ENCODE results near the gene SYTL4.
"Not testable (repeated sequence)": the region's sequence is repeated elsewhere in the genome, so short reads cannot be mapped to it uniquely, and the experiment has no call there.

SYTL4 gene

GRCh38 chrX:100731441-100732281 is at the start of gene SYTL4:
Gene SYTL4 (minus strand): TSS chrX:100732121. CDS start chrX:100702037, 30,084 bp downstream.
- H2AFZ ChIP-seq (ENCODE audit: low read length, unreplicated experiment): peak within 1 kb of the TSS; percentile 81
- peak within 1 kb of the TSS; percentile 95 for H3K4me3 ChIP-seq (ENCODE audit: low read depth, low read length)
- no peaks in the 10 kb centered on the region for H3K36me3 ChIP-seq (ENCODE audit: insufficient read depth, low read length)
- no peaks in the 10 kb centered on the region for H3K79me2 ChIP-seq (ENCODE audit: control insufficient read depth, insufficient read depth, low read length, unreplicated experiment)
- no peaks in the 10 kb centered on the region for H3K4me1 ChIP-seq (ENCODE audit: control insufficient read depth, insufficient read depth, low read length, unreplicated experiment)
- H3K27me3 ChIP-seq (ENCODE audit: insufficient read depth, low read length): no peaks in the 10 kb centered on the region
- H3K27ac ChIP-seq (ENCODE audit: low read depth, low read length): no peak within 1 kb of the TSS

- H2AFZ ChIP-seq (ENCODE audit: low read length, unreplicated experiment): not testable (repeated sequence)
- peaks cover 24% of the 10 kb centered on the region for H3K27me3 ChIP-seq (ENCODE audit: insufficient read depth, low read length)
Measured at GRCh38 chrX:100769439-100769838, 37.5 kb upstream of the SYTL4 start.

GRCh38 chrX:100768679-100769338 is 36.9 kb upstream of the SYTL4 start:
- Histone ChIP-seq H3K36me3 (ENCODE audit: insufficient read depth, low read length) (no peaks in the 10 kb centered on the region), H3K4me3 (ENCODE audit: low read depth, low read length) (no peak overlapping the region), H3K4me1 (ENCODE audit: control insufficient read depth, insufficient read depth, low read length, unreplicated experiment) (no peaks in the 10 kb centered on the region), H3K27me3 (ENCODE audit: insufficient read depth, low read length) (peaks cover 24% of the 10 kb centered on the region), H2AFZ (ENCODE audit: low read length, unreplicated experiment) (no peak overlapping the region), H3K79me2 (ENCODE audit: control insufficient read depth, insufficient read depth, low read length, unreplicated experiment) (no peaks in the 10 kb centered on the region), H3K27ac (ENCODE audit: low read depth, low read length) (no peak overlapping the region)

More at GRCh38 chrX:100769439-100769838, 37.5 kb upstream of the SYTL4 start:
- H3K27ac ChIP-seq (ENCODE audit: low read depth, low read length); H3K4me1 ChIP-seq (ENCODE audit: control insufficient read depth, insufficient read depth, low read length, unreplicated experiment); H3K79me2 ChIP-seq (ENCODE audit: control insufficient read depth, insufficient read depth, low read length, unreplicated experiment); H3K4me3 ChIP-seq (ENCODE audit: low read depth, low read length); H3K36me3 ChIP-seq (ENCODE audit: insufficient read depth, low read length): not testable (repeated sequence)

GRCh38 chrX:100750883-100751282 is 19.0 kb upstream of the SYTL4 start:
- Histone ChIP-seq H3K79me2 (ENCODE audit: control insufficient read depth, insufficient read depth, low read length, unreplicated experiment) (no peaks in the 10 kb centered on the region), H3K27ac (ENCODE audit: low read depth, low read length) (no peak overlapping the region), H2AFZ (ENCODE audit: low read length, unreplicated experiment) (no peak overlapping the region), H3K4me1 (ENCODE audit: control insufficient read depth, insufficient read depth, low read length, unreplicated experiment) (peaks cover 13% of the 10 kb centered on the region), H3K4me3 (ENCODE audit: low read depth, low read length) (no peak overlapping the region), H3K27me3 (ENCODE audit: insufficient read depth, low read length) (no peaks in the 10 kb centered on the region), H3K36me3 (ENCODE audit: insufficient read depth, low read length) (no peaks in the 10 kb centered on the region)

- Histone ChIP-seq H3K36me3 (ENCODE audit: insufficient read depth, low read length) (no peaks in the 10 kb centered on the region), H3K4me1 (ENCODE audit: control insufficient read depth, insufficient read depth, low read length, unreplicated experiment) (peaks cover 13% of the 10 kb centered on the region), H3K27ac (ENCODE audit: low read depth, low read length) (no peak overlapping the region; the same call in 1 of the 2 replicates), H2AFZ (ENCODE audit: low read length, unreplicated experiment) (no peak overlapping the region), H3K27me3 (ENCODE audit: insufficient read depth, low read length) (no peaks in the 10 kb centered on the region), H3K79me2 (ENCODE audit: control insufficient read depth, insufficient read depth, low read length, unreplicated experiment) (no peaks in the 10 kb centered on the region), H3K4me3 (ENCODE audit: low read depth, low read length) (no peak overlapping the region)
Measured at GRCh38 chrX:100748108-100748507, 16.2 kb upstream of the SYTL4 start.

GRCh38 chrX:100747703-100748102 is 15.8 kb upstream of the SYTL4 start:
- Histone ChIP-seq H3K27ac (ENCODE audit: low read depth, low read length) (no peak overlapping the region; the same call in 1 of the 2 replicates), H3K4me3 (ENCODE audit: low read depth, low read length) (no peak overlapping the region), H2AFZ (ENCODE audit: low read length, unreplicated experiment) (no peak overlapping the region), H3K36me3 (ENCODE audit: insufficient read depth, low read length) (no peaks in the 10 kb centered on the region), H3K79me2 (ENCODE audit: control insufficient read depth, insufficient read depth, low read length, unreplicated experiment) (no peaks in the 10 kb centered on the region), H3K27me3 (ENCODE audit: insufficient read depth, low read length) (no peaks in the 10 kb centered on the region; the same call in 1 of the 2 replicates), H3K4me1 (ENCODE audit: control insufficient read depth, insufficient read depth, low read length, unreplicated experiment) (peaks cover 13% of the 10 kb centered on the region)

GRCh38 chrX:100747090-100747489 is 15.2 kb upstream of the SYTL4 start:
- Histone ChIP-seq H2AFZ (ENCODE audit: low read length, unreplicated experiment) (peak overlapping the region; percentile 50), H3K4me3 (ENCODE audit: low read depth, low read length) (no peak overlapping the region), H3K4me1 (ENCODE audit: control insufficient read depth, insufficient read depth, low read length, unreplicated experiment) (peaks cover 13% of the 10 kb centered on the region)

GRCh38 chrX:100745806-100746537 is 14.1 kb upstream of the SYTL4 start:
- H3K27me3 ChIP-seq (ENCODE audit: insufficient read depth, low read length): no peaks in the 10 kb centered on the region; the same call in 1 of the 2 replicates
- H3K36me3 ChIP-seq (ENCODE audit: insufficient read depth, low read length): no peaks in the 10 kb centered on the region
- H3K79me2 ChIP-seq (ENCODE audit: control insufficient read depth, insufficient read depth, low read length, unreplicated experiment): no peaks in the 10 kb centered on the region
- H3K27ac ChIP-seq (ENCODE audit: low read depth, low read length): no peak overlapping the region
- no peak overlapping the region for H2AFZ ChIP-seq (ENCODE audit: low read length, unreplicated experiment)
- H3K4me1 ChIP-seq (ENCODE audit: control insufficient read depth, insufficient read depth, low read length, unreplicated experiment): peaks cover 13% of the 10 kb centered on the region
- H3K4me3 ChIP-seq (ENCODE audit: low read depth, low read length): no peak overlapping the region

More at GRCh38 chrX:100747090-100747489, 15.2 kb upstream of the SYTL4 start:
- Histone ChIP-seq H3K36me3 (ENCODE audit: insufficient read depth, low read length) (no peaks in the 10 kb centered on the region), H3K27ac (ENCODE audit: low read depth, low read length) (no peak overlapping the region), H3K27me3 (ENCODE audit: insufficient read depth, low read length) (no peaks in the 10 kb centered on the region; the same call in 1 of the 2 replicates), H3K79me2 (ENCODE audit: control insufficient read depth, insufficient read depth, low read length, unreplicated experiment) (no peaks in the 10 kb centered on the region)

- H3K27ac ChIP-seq (ENCODE audit: low read depth, low read length): no peak overlapping the region
- H3K4me1 ChIP-seq (ENCODE audit: control insufficient read depth, insufficient read depth, low read length, unreplicated experiment): peaks cover 13% of the 10 kb centered on the region
- H3K36me3 ChIP-seq (ENCODE audit: insufficient read depth, low read length): no peaks in the 10 kb centered on the region
- H3K79me2 ChIP-seq (ENCODE audit: control insufficient read depth, insufficient read depth, low read length, unreplicated experiment): no peaks in the 10 kb centered on the region
- no peak overlapping the region for H3K4me3 ChIP-seq (ENCODE audit: low read depth, low read length)
- H2AFZ ChIP-seq (ENCODE audit: low read length, unreplicated experiment): no peak overlapping the region
- no peaks in the 10 kb centered on the region; the same call in 1 of the 2 replicates for H3K27me3 ChIP-seq (ENCODE audit: insufficient read depth, low read length)
Measured at GRCh38 chrX:100745205-100745604, 13.3 kb upstream of the SYTL4 start.

GRCh38 chrX:100743009-100743607 is 11.2 kb upstream of the SYTL4 start:
- Histone ChIP-seq H3K36me3 (ENCODE audit: insufficient read depth, low read length) (no peaks in the 10 kb centered on the region), H3K4me3 (ENCODE audit: low read depth, low read length) (no peak overlapping the region), H3K4me1 (ENCODE audit: control insufficient read depth, insufficient read depth, low read length, unreplicated experiment) (peaks cover 13% of the 10 kb centered on the region), H2AFZ (ENCODE audit: low read length, unreplicated experiment) (no peak overlapping the region), H3K27ac (ENCODE audit: low read depth, low read length) (no peak overlapping the region), H3K79me2 (ENCODE audit: control insufficient read depth, insufficient read depth, low read length, unreplicated experiment) (no peaks in the 10 kb centered on the region), H3K27me3 (ENCODE audit: insufficient read depth, low read length) (no peaks in the 10 kb centered on the region; the same call in 1 of the 2 replicates)

Measured in ACC112 (cell line).